ENCODE data around the gene RAP1GAP.

Gene RAP1GAP

DNA sequence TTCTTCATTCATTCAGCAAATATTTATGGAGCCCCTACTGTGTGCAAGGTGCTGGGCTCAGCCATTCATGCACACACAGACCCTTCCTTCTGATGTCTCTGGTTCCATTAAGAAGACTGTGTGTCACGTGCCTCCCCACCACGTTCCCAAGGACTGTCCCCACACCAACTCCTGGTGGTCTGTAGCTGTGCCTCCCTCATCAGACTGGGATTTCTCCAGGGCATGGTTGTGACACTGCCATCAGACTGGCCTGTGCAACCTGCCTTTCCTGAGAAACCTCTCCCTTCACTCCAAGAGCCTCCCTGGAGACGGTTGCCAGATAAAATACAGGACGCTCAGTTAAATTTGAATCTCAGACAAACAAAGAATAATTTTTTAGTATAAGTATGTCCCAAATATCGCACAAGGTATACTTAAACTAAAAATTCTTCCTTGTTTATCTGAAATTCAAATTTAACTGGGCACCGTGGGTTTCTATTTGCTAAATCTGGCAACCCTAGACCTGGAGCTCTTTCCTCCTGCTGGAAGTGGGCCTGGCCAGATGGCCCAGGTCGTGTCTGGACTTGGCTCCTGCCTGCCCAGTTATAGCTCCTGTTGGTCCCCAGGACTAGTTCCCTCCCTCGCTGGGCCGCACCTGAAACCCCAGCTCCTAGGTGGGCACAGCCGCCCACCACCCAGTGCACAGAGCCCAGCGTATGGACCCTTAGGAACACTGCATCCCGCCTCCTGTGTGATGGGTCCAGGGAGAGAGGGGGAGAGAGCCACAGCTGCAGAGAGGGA lies 76.9 kb downstream of the RAP1GAP start:
- DNase-seq (ENCODE audit: low read depth in 2 of 2) = no peak

DNA sequence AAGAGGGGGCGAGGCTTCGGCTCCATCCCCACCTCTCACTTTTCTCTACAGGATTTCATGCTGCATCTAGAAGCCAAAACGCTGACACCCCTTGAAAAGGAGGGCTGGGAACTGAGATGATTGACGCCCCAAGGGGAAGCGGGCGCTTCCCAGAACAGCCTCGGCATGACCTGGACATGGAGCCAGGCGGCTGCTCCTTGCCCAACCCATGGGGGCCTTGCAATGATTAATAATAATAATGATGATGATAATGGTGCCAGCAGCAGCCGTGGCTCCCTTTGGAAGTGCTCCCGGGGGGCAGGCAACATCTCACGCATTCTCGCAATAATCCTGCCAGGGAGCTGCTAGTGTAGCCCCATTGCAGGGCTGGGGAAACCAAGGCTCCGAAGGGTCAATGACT lies 78.2 kb downstream of the RAP1GAP start:
- DNase-seq (ENCODE audit: low read depth in 2 of 2) = no peak

DNA sequence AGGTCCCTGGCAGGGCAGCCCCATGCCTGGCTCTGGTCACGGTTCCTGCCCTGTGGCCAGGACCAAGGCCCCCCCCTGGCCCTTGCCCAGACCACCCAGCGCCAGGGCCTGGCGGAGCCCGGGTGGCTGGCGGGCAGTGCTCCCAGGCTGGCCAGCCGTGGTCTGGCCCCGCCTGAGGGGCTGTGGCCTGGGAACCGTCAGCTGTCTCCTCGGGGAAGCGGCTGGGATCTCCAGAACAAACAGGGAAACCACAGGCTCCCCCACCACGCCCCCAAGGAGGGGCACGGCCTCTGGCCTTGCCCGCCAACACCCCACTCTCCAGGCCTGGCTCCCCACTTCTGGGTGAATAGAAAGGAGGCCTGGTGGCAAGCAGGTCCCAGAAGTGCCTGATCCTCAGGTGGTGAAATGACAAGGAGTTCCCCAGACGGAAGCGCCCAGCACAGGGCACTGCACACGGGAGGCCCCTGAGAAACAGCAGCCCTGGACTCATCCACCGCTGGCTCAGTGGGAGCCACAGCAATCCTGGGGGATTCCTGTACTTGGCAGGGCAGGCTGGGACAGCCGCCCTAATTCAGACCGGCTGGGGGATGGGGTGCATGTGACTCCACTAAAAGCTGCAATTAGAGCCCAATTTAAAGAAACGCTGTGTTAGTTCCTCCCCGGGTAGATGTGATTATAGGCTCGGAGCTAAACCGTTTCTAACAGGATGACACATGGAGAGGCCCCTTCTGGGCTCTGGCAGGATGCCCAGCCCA lies 78.9 kb downstream of the RAP1GAP start:
- no peak for DNase-seq (ENCODE audit: low read depth in 2 of 2)

DNA sequence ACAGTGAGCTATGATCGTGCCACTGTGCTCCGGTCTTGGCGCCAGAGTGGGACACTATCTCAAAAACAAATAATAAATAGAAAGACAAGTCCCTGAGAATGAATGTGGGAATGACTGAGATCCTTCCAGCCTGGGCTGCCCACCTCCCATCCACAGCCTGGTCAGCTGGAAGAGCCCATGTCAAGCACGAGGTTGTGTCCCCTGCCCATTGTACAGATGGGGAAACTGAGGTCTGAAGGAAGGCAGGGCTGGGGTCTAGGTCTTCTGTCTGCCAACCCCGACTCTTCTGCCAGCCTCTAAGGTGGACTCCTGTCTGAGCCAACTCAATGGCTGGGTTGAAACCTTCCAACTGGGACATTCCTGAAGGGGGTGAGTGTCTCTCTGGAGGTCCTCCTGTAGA lies 79.5 kb downstream of the RAP1GAP start:
- no peak for DNase-seq (ENCODE audit: low read depth in 2 of 2)

DNA sequence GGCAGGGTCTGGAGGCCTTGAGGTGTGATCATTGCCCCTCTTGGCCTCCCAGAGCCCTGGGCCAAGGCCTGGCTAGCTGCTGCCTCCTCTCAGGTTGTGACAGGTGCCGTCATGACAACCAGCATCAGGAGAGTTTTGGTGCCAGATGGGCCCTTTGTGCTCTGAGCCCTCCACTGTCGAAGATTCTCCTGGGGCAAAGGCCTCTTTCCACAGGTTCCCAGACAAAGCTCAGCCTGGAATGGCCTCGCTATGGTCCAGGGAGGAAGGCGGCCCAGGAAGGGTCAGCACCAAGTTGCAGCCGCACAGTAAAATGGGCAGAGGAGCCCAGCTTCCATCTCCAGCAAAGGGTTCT lies 81.6 kb downstream of the RAP1GAP start:
- no peak for DNase-seq (ENCODE audit: low read depth in 2 of 2)

DNA sequence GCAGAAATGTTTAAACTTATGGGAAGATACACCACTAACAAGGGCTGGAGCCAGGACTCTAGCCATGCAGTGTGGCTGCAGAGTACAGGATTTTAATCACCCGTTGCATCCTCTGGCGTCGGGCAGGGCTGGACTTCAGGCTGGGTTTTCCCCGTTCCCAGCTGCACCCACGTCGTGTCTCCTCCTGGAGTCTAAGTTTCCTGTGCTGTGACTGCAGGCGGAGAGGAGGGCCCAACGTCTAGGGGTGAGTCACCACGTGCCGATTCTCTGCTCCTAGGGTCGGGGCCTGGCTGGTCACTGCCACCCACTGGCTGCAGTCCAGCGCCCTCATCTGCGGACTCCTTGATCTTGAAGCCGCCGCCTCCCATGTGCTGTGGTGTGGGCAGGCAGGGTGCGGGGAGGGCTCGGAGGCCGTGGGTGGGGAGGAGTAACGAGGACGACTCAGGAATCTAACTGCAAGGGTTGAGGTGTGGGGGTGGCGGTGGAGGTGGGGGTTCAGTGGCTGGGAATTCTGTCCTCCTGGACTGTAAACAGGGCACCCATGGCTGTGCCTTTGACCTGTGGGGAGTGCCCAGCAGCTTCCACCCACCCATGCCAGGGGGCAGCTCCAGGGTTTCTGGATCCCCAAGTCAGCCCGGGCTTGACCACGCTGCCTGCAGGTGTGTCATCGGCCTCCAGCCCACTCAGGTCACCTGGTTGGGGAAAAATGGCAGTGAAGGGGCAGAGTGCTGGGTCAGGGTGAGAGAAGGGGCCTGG lies 82.1 kb downstream of the RAP1GAP start:
- DNase-seq (ENCODE audit: low read depth in 2 of 2) = no peak

DNA sequence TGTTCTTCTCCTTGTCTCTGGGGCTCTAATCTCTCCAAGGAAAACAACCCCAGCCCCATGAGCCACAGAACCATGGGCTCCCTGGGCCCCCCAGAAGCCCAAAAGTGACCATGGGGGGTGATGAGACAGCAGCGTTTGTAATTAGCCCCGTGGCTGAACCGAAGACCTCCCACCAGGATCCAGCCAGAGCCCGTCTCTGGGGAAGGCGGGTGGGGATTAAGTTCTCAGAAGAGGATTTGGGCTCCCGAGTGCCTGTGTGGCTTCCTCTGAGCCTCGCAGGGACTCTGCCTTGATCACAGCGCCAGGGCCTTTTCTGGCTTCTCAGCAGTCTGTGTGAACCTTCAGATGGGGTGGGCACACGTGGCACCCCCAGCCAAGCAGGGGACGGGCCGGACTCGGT lies 82.9 kb downstream of the RAP1GAP start:
- DNase-seq (ENCODE audit: low read depth in 2 of 2) = no peak

DNA sequence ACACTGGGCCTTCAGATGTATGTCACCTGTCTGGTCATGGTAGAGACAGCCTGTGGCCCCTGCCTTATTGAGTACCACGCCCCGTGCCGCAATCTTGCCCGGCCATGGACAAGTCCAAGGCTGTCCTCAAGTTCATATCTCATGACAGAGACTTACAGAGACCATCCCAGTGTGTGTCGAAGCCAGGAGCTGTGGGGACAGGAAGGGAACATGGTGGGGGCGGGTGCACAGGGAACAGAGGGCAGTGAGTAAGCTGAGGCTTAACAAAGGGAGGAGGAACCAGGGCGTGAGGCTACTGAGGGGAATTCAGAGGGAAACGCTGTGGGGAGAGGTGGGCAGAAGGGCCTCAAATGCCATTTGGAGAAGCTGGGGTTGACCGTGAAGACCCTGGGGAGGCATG lies 84.1 kb downstream of the RAP1GAP start:
- DNase-seq (ENCODE audit: low read depth in 2 of 2) = no peak

DNA sequence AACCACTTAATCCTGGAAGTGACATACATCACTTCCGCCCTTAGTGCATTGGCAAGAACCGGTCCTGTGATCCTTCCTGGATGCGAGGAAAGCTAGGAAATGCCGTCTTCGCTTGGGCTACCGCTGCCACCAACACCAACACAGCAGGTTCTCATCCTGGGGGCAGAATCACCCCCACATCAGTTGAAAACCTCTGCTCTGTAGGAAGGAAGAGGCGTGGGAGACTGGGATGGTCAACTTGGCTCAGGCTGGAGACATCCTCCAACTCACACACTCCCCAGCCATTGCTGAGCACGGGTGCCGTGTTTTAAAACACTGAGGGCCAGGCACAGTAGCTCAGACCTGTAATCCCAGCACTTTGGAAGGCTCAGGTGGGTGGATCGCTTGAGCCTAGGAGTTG lies 85.1 kb downstream of the RAP1GAP start:
- DNase-seq (ENCODE audit: low read depth in 2 of 2) = no peak

DNA sequence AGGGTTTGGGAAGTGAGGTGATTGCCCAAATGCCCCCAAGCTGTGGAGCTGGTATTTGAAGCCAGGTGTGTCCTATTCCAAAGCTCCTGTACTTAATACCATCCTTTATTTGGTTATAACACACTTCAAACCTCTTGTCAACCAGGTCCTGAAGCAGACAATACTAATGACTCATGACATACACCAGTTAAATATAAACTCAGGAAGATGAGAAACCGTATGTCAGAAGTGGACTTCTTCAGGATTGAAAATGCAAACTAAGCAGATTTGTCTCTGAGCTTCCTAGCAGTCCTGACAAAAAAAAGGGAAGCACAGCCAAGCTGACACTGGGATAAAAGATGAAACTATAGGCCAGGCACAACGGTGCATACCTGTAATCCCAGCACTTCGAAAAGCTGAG lies 89.4 kb downstream of the RAP1GAP start:
- no peak for DNase-seq (ENCODE audit: low read depth in 2 of 2)

DNA sequence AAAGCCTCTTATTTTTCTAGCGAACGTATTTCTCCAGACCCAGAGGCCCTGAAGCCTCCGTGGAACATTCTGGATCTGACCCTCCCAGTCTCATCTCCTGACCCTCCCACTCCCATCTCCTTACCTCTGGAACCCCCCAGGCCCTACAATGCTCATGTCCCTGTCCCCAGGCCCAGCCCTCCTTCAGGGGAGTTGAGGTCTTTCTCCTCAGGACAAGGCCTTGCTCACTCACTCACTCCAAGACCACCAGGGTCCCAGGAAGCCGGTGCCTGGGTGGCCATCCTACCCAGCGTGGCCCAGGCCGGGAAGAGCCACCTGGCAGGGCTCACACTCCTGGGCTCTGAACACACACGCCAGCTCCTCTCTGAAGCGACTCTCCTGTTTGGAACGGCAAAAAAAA lies 91.2 kb downstream of the RAP1GAP start:
- DNase-seq (ENCODE audit: low read depth in 2 of 2) = no peak

DNA sequence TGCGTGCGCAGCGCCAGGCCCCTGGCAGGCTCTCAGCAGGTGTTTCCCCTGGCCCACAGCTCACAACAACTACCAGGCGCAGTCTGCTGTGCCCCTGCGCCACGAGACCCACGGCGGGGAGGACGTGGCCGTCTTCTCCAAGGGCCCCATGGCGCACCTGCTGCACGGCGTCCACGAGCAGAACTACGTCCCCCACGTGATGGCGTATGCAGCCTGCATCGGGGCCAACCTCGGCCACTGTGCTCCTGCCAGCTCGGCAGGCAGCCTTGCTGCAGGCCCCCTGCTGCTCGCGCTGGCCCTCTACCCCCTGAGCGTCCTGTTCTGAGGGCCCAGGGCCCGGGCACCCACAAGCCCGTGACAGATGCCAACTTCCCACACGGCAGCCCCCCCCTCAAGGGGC lies 91.8 kb downstream of the RAP1GAP start:
- no peak for DNase-seq (ENCODE audit: low read depth in 2 of 2)

DNA sequence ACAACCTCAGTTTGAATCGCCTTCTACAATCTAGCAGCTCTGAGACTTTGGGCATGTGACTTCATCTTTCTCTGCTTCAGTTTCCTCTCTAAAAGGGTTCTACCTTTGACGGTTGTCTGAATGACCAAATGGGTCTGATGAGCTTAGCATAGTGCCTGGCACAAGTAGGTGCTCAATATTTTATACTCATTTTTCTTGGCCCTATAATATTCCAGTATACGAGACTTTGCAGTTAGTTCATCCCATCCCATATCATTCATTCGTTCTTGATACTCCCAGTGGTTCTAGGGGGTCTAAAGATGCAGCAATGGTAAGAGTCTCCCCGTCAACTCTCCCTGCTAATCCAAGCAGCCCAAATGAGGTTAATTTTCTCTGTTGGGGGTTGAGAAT lies 92.4 kb downstream of the RAP1GAP start:
- no peak for DNase-seq (ENCODE audit: low read depth in 2 of 2)

DNA sequence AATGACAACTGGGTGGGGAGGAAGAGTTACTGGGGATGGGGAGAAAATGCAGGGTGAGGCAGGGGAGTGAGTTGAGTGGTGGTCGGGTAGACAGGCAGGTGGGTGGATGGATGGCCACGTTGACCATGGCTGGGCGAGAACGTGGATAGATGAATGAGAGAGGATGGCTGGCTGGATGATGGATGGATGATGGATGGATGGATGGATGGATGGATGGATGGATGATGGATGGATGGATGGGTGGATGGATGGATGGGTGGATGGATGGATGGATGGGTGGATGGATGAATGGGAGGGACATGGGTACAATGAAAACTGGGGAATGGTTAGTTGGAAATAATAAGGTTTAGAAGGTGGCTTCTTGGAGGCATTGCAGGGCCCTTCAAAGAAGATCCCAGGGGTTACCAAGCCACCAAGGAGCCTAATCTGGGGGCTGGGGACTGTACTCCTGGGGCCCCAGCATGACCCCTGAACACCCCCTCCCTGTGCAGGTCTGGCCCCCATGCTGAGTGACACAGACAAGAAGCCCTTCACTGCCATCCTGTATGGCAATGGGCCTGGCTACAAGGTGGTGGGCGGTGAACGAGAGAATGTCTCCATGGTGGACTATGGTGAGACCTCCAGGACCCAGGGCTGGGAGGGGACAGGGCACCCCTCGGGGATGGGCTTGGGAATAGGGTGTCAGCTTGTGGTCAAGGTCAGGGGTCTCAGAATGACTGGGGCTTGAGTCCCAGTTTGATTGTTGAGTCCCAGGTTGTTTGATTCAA lies 92.9 kb downstream of the RAP1GAP start:
- no peak for DNase-seq (ENCODE audit: low read depth in 2 of 2)

DNA sequence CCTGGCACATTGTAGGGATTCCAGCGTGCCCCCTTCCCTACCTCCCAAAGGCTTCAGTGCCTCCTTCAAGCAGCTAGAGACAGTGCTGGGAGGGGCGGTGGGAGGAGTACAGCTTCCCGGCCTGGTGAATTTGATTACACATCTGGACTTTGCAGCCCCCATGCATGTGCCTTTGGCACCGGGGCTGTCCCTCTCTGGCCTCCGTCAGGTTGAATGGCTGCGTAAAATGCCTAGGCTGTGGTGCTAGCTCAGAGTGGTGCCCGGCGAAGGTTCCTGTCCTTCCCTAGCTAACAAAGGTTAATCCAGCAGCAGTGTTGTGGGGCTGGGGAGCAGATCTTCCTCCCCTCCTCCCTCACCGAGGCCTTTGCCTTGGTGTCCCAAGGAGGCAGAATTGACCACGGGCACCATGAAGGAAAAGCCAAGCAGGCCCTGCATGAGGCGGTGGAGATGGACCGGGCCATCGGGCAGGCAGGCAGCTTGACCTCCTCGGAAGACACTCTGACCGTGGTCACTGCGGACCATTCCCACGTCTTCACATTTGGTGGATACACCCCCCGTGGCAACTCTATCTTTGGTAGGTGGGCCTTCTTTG lies 93.7 kb downstream of the RAP1GAP start:
- DNase-seq (ENCODE audit: low read depth in 2 of 2) = no peak

DNA sequence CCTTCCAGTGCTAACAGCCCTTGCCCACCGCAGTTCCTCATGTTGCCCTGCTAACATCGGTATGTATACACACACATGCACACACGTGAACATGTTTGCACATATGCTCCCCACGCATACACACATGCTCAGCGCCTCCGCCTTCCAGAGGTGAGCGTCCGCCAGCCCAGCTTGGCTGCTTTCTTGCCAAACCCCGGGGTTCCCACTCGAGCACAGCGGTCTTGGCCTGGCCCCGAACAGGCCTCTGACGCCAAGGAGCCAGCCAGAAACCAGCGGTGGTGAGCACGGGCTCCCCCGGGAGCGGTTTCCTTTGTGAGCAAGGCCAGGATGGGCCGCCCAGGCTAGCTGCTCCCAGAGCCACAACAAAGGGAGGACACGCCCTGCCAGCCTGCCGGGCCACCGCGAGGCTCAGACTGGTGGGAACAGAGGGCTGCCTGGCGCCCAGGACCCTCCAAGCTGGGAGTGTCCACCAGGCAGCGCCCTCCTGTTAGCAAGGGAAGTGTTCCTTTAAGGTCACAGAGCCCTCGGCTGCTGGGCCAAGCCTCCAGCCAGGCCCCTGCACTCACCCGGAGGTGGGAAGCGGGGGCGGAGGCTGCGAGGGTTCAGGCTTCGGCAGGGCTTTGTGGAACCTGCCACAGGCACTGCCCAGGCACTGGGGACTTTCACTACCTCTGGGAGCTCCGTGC lies 94.5 kb downstream of the RAP1GAP start:
- no peak for DNase-seq (ENCODE audit: low read depth in 2 of 2)

DNA sequence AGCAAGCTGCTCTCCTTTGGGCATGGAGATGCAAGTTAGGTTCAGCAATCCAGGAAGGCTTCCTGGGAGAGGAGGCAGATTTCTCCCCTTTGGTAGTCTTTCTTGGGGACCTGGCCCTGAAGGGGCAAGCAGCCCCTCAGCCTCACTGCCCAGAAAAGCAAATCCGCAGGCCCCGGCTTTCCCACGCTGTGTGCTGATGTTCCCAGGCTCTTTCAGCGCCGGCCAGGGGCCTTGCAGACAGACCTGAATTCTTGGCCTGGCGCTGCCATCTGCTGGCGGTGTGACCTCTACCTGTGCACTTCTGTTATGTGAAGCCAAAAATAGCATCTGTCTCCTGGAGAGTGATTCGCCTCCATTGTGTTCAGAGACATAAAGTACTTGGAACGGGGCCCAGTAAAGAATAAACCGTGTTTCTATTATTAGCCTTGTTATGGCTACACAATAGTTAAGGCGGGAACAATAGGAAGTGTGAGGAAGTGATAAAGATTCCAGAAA lies 95.1 kb downstream of the RAP1GAP start:
- no peak for DNase-seq (ENCODE audit: low read depth in 2 of 2)

DNA sequence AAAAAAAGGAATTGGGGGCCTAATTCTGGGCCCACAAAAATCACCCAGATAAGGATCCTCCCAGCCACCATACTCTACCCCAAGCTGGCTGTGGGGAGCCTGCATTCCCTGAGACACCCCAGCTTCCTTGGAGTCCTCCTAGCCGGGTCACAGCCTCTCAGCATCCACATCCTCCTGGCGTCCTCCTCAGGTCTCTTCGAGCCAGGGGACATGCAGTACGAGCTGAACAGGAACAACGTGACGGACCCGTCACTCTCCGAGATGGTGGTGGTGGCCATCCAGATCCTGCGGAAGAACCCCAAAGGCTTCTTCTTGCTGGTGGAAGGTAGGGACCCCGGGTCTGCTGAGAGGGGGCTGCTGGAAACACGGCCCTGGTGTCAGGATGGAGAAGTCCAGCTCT lies 95.7 kb downstream of the RAP1GAP start:
- no peak for DNase-seq (ENCODE audit: low read depth in 2 of 2)

DNA sequence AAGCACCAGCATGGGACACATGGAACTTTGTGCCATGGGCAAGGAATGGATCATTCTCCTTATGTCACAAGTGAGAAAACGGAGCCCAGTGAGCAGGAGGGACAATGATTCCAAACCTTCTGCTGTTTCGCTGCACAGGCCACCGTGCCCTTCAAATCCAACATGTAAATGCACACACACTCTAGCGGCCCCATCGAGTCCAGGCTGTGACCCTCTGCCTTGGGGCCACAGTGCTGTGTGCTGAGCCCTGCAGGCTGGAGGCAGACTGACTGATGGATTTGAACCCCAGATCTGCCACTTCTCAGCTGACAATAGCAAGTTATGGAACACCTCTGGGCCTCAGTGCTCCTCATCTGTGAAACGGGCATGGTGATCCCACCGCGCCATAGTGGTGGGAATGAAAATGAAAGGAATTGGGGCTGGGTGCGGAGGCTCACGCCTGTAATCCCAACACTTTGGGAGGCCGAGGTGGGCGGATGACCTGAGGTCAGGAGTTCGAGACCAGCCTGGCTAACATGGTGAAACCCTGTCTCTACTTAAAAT lies 96.4 kb downstream of the RAP1GAP start:
- DNase-seq (ENCODE audit: low read depth in 2 of 2) = no peak

DNA sequence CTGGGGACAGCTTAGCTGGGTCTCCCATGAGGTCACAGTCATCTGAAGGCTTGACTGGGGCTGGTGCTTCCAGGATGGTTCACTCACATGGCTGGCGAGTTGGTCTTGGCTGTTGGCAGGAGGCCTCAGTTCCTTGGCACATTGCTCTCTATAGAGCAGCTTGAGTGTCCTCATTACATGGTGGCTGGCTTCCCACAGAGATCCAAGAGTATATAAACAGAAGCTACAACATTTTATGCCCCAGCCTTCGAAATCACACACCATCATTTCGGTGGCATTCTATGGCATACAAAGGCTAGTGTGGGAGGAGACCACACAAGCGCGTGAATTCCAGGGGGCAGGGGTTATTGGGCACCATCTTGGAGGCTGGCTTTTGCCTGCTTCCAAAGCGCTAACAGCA lies 96.9 kb downstream of the RAP1GAP start:
- DNase-seq (ENCODE audit: low read depth in 2 of 2) = no peak

DNA sequence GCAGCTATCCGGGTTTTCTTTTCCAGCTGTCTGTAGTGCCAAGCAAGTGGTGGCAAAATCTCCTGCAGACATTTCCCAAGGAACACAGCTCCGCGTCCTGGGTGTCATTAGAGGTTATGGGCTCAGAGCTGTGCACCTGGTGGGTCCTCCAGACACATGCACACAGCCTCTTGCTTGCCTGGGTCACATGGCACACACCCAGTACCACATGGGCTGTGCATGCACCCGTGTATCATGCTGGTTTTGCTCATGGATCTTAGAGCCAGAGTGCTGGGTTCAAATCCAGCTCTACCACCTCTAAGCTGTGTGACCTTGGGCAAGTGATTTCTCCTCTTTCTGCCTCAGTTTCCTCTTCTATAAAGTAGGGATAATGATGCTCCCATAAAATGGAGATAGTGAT lies 98.3 kb downstream of the RAP1GAP start:
- DNase-seq (ENCODE audit: low read depth in 2 of 2) = no peak

Measured in stimulated activated CD8-positive, alpha-beta memory T cell treated with anti-CD3 and anti-CD28 coated beads, Interleukin-15, amount 100 ng/mL, for 4 hours (primary cell).